ENCODE data around the gene KREMEN1.

DNA sequence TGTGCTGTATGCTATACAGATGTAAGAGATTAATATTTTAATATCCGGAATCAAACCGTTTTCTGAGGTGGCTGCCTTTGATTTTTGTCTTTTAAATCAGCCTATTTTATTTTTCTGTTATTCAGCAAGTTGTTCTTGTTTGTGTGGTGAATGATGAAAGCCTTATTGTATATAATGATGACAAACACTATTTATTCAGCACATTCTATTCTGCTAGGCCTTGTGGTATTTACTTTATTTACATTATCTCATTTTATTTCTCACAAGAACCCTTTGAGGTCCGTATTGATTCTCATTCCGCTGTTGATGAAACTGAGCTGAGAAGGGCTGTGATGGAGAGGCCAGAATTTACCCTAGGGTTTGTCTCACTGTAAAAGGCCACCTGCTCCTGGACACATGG is 40.5 kb downstream of the KREMEN1 start:
- TF ChIP-seq GATA2 (IDR thresholded peaks at IDR 0.05; ENCODE audit: low read depth, low read length) (no peak), GATA3 (IDR thresholded peaks at IDR 0.05; ENCODE audit: low read depth, low read length) (no peak)

Data from SH-SY5Y (cell line).